Measurements from ENCODE around the gene POLD1.

- TF ChIP-seq CTCF (IDR thresholded peaks at IDR 0.05 in 8 of 11, conservative IDR thresholded peaks at IDR 0.05 in 3 of 11) (no peak), POLR2A (IDR thresholded peaks at IDR 0.05) (no peak)
Observed at GRCh38 chr19:50433201-50434180, 49.3 kb downstream of the POLD1 start.
